ENCODE results near the gene CDK5.
"Not testable (repeated sequence)": the region's sequence is repeated elsewhere in the genome, so short reads cannot be mapped to it uniquely, and the experiment has no call there.

Gene CDK5

DNA sequence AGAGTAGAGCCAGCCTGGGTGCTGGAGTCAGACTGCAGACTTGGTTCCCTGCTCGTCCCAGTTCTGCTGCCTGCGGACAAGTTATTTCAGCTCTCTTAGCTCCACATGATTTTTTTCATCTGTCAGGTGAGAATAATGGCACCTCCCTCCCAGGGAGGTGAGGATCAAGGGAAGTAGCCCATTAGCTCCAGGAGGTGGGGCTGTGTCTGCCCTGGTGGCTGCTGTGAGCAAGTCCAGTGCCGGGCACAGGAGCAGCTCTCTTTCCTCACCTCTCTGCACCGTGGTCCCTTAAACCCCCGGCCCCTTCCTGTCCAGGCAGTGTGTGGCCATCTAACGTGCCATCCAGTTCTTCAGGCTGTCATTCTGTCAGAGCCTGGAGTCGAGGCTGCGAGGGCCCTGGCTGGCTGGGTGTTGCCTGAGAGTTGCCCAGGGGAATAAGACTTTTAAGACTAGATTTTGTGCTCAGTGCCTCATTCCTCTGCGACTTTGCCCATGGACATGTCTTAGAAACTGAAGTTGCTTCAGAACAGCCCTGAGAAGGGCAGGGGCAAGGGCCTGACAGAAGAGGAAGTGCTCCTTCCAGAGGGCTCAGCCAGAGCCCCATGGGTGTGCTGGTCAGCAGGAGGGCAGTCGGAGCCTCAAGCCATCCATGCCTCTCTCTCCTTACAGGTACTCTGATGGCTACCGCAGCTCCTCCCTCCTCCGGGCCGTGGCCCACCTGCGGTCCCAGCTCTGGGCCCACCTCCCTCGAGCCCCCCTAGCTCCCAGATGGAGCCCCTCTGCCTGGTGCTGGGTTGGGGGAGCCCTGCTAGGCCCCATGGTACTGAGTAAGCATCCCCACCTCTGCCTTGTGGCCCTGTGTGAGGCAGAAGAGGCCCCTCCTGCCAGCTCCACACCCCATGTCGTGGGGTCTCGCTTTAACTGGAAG lies 24.5 kb downstream of the CDK5 start:
- no peak for DNase-seq

DNA sequence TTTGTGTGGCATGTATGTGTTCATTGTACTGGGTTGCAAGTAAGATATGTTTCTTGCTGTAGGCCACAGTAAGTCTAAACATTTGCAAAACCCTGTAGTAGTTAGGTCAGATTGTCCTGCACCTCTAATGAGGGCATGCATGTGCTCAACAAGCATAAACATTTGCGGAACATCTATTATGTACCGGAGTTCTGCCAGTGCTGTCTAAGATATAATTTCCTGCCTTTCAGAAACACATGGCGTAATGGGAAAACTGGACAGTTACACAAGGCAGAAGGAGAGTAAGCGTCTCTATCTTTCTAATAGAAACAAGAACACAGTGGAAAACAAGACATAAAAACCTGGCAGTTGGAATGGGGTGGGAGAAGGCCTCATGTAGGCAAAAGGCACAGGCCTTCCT lies 26.7 kb downstream of the CDK5 start:
- no peak for DNase-seq

- DNase-seq: no peak
Measured at GRCh38 chr7:151028948-151029501, 28.7 kb downstream of the CDK5 start.

DNA sequence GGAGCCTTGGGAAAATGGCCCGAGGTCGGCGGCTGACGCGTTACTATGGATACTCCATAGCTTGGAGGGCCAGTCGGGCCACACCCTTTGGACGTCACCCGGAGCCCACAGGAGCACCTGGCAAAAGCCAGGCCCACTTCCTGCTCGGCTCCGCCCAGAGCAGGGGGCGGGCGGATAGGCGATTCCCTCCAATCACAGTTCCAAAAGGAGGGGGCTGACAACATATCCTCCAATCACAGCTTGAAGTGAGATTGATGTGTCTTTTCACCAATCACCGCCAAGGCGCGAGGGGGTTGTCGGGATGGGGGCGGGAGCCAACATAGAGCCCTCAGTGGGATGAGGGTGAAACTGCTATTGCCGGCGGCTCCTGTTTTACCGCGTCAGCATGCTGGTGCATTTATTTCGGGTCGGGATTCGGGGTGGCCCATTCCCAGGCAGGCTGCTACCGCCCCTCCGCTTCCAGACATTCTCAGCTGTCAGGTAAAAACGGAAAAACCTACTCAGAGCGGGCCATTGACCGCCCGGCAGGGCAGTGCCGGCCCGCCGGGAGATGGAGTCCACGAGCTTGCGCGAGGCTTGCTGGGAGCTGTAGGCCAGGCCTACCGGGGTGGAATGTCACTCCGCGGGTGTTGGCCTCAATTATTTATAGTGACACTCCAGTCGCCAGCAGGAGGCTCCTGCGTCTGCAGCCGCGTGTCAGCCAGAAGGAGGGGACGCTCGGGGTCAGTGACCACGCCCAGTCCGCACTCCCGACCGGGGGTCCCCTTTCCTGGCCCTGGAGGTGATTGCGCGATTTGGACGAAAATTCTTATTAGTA lies 29.4 kb downstream of the CDK5 start, which contains the start of gene ABCB8:
ABCB8 (plus strand) TSS at position 320 of the 817 bp plus-strand sequence; CDS start at position 386, 66 bp downstream.
- peak; percentile 98 for DNase-seq

- not testable (repeated sequence) for DNase-seq
Measured at GRCh38 chr7:151027728-151028130, 30.0 kb downstream of the CDK5 start.

DNA sequence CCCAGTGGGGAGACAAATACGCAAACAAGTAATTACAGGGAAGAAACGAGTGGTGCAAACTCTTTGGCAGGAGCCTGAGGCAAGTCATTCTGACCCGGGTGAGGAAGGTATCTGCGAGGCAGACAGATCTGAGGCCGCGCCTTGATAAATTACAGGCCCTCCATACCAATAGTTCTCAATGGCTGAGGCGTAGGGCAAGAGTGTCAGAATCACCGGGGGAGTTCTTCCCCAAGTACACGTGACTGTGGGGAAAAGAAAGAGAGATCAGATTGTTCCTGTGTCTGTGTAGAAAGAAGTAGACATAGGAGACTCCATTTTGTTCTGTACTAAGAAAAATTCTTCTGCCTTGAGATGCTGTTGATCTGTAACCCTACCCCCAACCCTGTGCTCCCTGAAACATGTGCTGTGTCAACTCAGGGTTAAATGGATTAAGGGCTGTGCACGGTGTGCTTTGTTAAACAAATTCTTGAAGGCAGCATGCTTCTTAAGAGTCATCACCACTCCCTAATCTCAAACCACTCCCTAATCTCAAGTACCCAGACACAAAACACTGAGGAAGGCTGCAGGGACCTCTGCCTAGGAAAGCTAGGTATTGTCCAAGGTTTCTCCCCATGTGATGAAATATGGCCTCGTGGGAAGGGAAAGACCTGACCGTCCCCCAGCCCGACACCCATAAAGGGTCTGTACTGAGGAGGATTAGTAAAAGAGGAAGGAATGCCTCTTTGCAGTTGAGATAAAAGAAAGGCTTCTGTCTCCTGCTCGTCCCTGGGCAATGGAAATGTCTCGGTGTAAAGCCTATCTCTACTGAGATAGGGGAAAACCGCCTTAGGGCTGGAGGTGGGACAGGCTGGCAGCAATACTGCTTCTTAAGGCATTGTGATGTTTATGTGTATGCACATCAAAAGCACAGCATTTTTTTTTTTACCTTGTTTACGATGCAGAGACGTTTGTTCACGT lies 30.6 kb downstream of the CDK5 start:
- DNase-seq: not testable (repeated sequence)

DNA sequence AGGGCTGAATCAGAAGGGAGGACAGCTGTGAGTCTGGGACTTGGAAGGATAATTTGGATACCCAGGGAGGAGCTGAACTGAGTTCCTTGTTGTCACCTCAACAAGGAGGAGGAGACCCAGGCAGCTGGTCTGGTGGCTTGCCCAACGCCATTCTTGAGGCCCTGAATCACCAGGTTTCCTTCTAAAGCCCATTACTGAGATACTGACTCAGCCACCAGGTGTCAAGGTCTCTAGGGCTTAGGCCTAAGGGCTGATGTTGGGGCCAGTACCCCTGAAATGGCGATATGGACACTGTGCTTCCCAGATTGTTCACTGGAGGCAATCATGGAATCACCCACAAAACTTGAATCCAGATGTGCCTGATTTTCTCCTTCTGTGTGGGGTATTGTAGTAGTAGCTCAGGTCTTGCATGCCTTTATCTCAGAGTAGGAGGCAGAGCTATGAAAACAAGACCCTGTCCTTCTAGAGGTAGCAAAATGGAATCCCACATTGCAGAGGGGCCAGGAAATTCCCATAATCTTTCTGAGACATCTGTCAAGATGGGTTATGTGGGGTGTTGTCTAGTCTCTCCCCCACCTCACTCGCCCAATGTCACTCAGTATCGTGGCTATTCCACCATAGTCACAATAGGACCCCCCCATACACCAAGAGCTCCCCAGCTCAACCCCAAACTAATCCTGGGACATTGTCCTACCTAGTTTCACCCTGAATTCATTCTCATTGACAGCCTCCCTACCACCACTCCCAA lies 31.6 kb downstream of the CDK5 start:
- DNase-seq: no peak

GRCh38 chr7:151024435-151025056 lies 33.2 kb downstream of the CDK5 start, which contains the start of gene ATG9B:
TSS of gene ATG9B (minus strand) at chr7:151024494. CDS start at chr7:151024423, 71 bp downstream.
- DNase-seq: no peak

- no peak for DNase-seq
Measured at GRCh38 chr7:151023232-151023631, 34.5 kb downstream of the CDK5 start.

- DNase-seq: no peak
Measured at GRCh38 chr7:151020231-151020630, 37.5 kb downstream of the CDK5 start.

- DNase-seq: no peak
Measured at GRCh38 chr7:151019130-151019447, 38.6 kb downstream of the CDK5 start.

DNA sequence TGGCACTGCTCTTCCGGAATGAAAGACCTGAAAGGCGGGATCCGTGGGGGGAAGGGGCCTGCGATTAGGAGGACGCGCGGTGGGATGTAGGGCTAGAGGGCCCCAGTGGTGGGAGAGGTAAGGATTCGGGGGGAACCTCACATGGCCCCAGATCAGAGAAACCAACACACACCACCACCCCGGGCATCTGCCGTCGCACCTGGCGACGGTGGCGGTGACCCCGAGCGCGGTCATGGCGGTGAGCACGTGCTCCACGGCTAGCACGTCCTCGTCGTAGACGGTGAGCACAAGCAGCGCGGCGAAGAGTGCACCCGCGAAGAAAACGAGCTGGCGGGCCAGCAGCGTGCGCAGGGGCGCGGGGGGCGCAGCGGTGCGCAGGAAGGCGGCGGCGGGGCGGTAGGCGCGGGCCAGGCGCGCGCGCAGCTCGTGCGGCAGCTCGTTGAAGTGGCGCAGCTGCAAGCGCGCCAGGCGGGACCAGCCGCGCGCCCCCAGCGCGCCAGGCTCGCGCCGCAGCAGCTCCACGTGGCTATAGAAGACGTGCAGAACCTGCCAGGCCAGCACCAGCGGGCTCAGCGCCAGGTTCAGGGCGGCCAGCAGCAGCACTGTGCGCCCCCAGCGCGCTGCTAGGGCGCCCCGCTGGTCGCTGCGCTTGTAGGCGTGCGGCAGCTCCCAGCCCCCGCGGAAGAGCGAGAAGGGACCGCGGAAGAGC lies 39.1 kb downstream of the CDK5 start:
- DNase-seq: peak; percentile 65

DNA sequence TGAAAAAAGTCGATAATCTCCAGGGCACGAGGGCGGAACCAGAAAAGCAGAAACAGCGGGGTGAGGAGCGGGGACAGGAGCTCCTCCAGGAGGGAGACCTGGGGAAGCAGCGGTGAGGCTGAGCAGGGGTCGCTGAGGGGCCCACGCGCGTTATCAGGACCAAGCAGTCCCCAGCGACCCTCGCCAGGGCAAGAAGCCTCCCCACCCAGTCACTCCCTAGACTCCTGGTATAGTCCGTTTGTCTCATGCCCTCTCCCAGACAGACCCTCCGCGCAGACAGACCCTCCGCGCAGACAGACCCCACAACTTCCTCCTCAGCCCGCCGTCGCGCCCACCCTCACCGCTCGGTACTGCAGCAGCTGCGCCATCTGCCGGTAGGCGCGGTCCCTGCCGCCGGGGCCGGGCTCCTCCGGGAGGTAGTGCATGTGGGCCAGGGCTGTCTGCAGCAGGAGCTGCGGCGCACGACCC lies 39.7 kb downstream of the CDK5 start:
- peak; percentile 48 for DNase-seq

DNA sequence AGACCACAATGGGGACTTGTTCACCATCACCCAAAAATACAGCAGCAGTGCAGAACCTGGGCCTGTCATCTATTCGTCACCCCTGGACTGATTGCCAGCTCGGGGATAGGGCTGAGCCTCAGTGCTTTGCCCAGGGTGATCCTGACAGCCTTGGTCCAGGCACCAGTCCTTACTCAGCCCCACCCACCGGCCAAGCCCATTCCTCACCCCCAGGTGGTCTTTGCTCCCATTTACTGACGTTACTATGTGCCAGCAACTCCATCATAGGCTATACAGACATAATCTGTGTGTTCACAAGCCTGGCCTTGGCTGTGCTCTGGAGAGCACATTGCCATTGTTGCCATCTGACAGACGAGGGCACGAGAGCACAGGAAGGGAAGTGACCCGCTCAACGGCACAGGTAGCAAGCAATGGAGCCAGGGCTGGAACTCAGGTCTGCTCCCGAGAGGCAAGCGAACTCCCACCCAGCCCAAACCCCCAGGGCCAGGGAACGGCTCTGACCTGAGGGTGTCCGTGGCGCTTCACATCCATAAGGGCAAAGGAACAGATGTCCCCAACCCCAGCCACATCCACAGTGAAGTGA lies 40.2 kb downstream of the CDK5 start:
- DNase-seq: no peak

DNA sequence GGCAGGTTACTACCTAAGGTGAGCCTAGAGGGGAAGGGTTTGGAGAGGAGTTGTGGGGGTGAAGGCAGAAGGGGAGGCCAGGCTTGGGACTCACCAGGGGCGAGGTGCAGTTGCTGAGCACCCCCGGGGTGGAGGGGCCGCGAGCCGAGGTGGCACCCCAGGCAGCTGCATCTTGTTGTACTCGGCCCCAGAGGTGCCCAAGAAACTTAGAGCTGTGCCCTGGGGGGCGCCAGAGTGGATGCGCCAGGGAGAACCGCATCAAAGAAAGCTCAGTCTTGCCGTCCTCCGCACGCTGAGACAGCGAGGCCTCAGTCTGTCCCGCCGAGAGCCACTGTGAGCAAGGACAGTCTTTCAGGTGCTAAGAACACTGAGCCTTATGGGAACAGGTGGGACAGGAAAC lies 40.8 kb downstream of the CDK5 start:
- DNase-seq: no peak

- no peak for DNase-seq
Measured at GRCh38 chr7:151016505-151016904, 41.2 kb downstream of the CDK5 start.

DNA sequence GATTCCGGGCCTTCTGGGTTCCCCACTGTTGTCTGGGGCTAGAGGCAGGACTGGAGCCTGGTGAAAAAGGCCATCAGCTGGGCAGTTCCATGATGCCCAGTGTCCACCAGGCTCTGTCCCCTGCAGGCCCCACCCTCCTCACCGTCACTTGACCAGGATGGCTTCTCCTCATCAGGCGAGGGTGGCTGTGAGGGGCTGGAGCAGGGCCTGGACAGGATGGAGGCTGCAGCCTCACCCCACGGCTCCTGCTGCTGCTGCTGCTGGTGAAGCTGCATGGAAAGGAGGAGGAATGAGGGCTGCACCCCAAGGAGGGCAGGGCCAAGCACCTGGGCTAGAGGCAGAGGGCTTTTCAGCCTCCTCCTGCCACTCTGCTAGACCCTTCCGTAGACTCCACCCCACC lies 41.7 kb downstream of the CDK5 start:
- no peak for DNase-seq

- DNase-seq: no peak
Measured at GRCh38 chr7:151014950-151015349, 42.7 kb downstream of the CDK5 start.

GRCh38 chr7:151013733-151014497 lies 43.8 kb downstream of the CDK5 start:
- peak; percentile 59 for DNase-seq

All from NCI-H1417 treated with DMSO at 0.1 percent for 48 hours (cell line).